Measurements from ENCODE around the gene PRICKLE1.

- no peak for TF ChIP-seq CTCF (conservative IDR thresholded peaks at IDR 0.05)
- no peak for TF ChIP-seq EZH2 (IDR thresholded peaks at IDR 0.05; ENCODE audit: low read depth)
Measured at GRCh38 chr12:42550800-42551199, 38.7 kb downstream of the PRICKLE1 start.

All from PC-9 (cell line).